ENCODE data around the gene ACOT8.

ACOT8 gene

GRCh38 chr20:45818239-45818638 lies 39.0 kb downstream of the ACOT8 start:
- peaks cover 3% of the 10 kb centered on the region; the same call in 1 of the 2 replicates for H4K20me1 ChIP-seq (ENCODE audit: control insufficient read depth, insufficient read depth, low read depth, low read length)
- peaks cover 43% of the 10 kb centered on the region for H3K36me3 ChIP-seq (ENCODE audit: control insufficient read depth, low read length)
- H3K79me2 ChIP-seq (ENCODE audit: control insufficient read depth, low read length) = peaks cover 11% of the 10 kb centered on the region
- H3K4me1 ChIP-seq (ENCODE audit: control insufficient read depth, low read length) = peaks cover 9% of the 10 kb centered on the region
- no peak overlapping the region for H3K27ac ChIP-seq (ENCODE audit: low read depth, low read length)
- no peaks in the 10 kb centered on the region for H3K27me3 ChIP-seq (ENCODE audit: control insufficient read depth, low read length)
- no peaks in the 10 kb centered on the region for H3K9me2 ChIP-seq (replicated peaks; ENCODE audit: control insufficient read depth, low read length)
- peaks cover 42% of the 10 kb centered on the region for H3F3A ChIP-seq (ENCODE audit: control insufficient read depth, insufficient read depth)
- TF ChIP-seq EZH2phosphoT487 (IDR thresholded peaks at IDR 0.05; ENCODE audit: borderline replicate concordance, low read length) = no peak
- TF ChIP-seq CTCF (IDR thresholded peaks at IDR 0.05; ENCODE audit: low read depth, low read length, poor library complexity, severe bottlenecking) = no peak
- H3K4me2 ChIP-seq (ENCODE audit: low read length) = no peak overlapping the region
- no peak overlapping the region for H3K4me3 ChIP-seq (ENCODE audit: low read length)
- no peaks in the 10 kb centered on the region for H3K9me3 ChIP-seq (ENCODE audit: control insufficient read depth, insufficient read depth, low read length)

GRCh38 chr20:45817376-45818194 lies 39.6 kb downstream of the ACOT8 start:
- Histone ChIP-seq H3K4me1 (ENCODE audit: control insufficient read depth, low read length) (peaks cover 9% of the 10 kb centered on the region), H3K9me3 (ENCODE audit: control insufficient read depth, insufficient read depth, low read length) (no peaks in the 10 kb centered on the region), H4K20me1 (ENCODE audit: control insufficient read depth, insufficient read depth, low read depth, low read length) (peaks cover 3% of the 10 kb centered on the region; the same call in 1 of the 2 replicates), H3K36me3 (ENCODE audit: control insufficient read depth, low read length) (peaks cover 49% of the 10 kb centered on the region), H3F3A (ENCODE audit: control insufficient read depth, insufficient read depth) (peaks cover 42% of the 10 kb centered on the region), H3K27me3 (ENCODE audit: control insufficient read depth, low read length) (no peaks in the 10 kb centered on the region), H3K4me2 (ENCODE audit: low read length) (no peak overlapping the region), H3K79me2 (ENCODE audit: control insufficient read depth, low read length) (peaks cover 18% of the 10 kb centered on the region), H3K9me2 (replicated peaks; ENCODE audit: control insufficient read depth, low read length) (no peaks in the 10 kb centered on the region), H3K27ac (ENCODE audit: low read depth, low read length) (no peak overlapping the region), H3K4me3 (ENCODE audit: low read length) (no peak overlapping the region)
- TF ChIP-seq CTCF (IDR thresholded peaks at IDR 0.05; ENCODE audit: low read depth, low read length, poor library complexity, severe bottlenecking) (no peak), EZH2phosphoT487 (IDR thresholded peaks at IDR 0.05; ENCODE audit: borderline replicate concordance, low read length) (no peak)

- TF ChIP-seq EZH2phosphoT487 (IDR thresholded peaks at IDR 0.05; ENCODE audit: borderline replicate concordance, low read length) = no peak
- no peak for TF ChIP-seq CTCF (IDR thresholded peaks at IDR 0.05; ENCODE audit: low read depth, low read length, poor library complexity, severe bottlenecking)
- Histone ChIP-seq H3K4me3 (ENCODE audit: low read length) (no peak overlapping the region), H3K79me2 (ENCODE audit: control insufficient read depth, low read length) (peaks cover 21% of the 10 kb centered on the region), H3K9me3 (ENCODE audit: control insufficient read depth, insufficient read depth, low read length) (no peaks in the 10 kb centered on the region), H3K4me1 (ENCODE audit: control insufficient read depth, low read length) (peaks cover 11% of the 10 kb centered on the region), H3F3A (ENCODE audit: control insufficient read depth, insufficient read depth) (peaks cover 42% of the 10 kb centered on the region), H3K36me3 (ENCODE audit: control insufficient read depth, low read length) (peaks cover 52% of the 10 kb centered on the region), H3K9me2 (replicated peaks; ENCODE audit: control insufficient read depth, low read length) (no peaks in the 10 kb centered on the region), H3K4me2 (ENCODE audit: low read length) (no peak overlapping the region), H4K20me1 (ENCODE audit: control insufficient read depth, insufficient read depth, low read depth, low read length) (peaks cover 3% of the 10 kb centered on the region; the same call in 1 of the 2 replicates), H3K27me3 (ENCODE audit: control insufficient read depth, low read length) (no peaks in the 10 kb centered on the region), H3K27ac (ENCODE audit: low read depth, low read length) (no peak overlapping the region)
These were observed 40.2 kb downstream of the ACOT8 start for GRCh38 chr20:45816951-45817350.

Measured in DOHH2 (cell line).